ENCODE measurements around the gene ATF7IP2.

Gene ATF7IP2

DNA sequence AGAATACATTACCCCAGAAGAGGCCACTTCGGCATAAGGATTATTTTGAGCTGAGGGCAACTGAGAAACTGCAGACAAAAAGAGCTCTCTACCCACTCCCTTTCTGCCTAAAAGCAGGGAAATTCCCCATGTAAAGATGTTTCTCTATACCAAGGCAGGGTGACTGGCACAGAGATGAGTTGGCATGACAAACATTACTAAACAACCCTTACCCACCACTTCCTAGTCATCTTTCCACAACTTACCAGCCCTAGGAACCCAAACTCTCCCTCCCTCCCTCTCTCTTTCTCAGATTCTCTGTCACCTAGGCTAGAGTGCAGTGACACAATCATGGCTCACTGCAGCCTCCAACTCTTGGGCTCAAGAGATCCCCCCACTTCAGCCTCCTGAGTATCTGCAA is 126.0 kb downstream of the ATF7IP2 start:
- no peak for DNase-seq (ENCODE audit: low read depth in 2 of 2)

DNA sequence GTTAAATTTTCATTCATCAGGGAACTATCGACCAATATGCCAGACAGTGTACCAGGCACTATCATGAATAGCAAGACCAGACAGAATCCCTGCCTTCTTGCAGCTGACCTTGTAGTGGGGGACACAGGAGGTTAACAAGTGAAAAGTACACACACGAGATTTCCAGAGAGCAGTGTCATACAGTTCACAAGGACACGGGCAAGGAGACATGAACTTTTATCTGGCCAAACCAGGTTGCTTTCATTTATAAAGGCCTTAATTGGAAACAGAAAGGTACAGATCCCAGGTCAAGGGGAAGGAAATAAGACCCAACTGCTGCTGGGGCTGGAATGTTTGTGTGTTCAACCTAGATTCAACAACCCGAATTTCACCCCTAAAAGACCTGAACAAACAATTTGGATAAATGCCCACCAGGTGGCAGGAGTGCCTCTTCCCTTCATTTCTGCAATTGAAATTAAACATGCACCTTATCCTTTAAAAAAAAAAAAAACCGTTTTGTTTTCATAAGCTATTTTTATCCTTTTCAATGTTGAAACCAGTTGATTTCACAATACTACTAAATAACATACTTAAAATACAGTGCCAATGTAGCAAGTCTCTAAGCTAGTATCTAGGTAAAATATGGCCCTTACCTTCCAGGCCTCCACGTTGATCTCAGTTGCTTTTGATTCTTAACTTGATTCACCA is 128.7 kb downstream of the ATF7IP2 start:
- DNase-seq (ENCODE audit: low read depth in 2 of 2), result peak; percentile 22 to 30

- DNase-seq (ENCODE audit: low read depth in 2 of 2), result no peak
Measured at GRCh38 chr16:10517868-10518267, 132.0 kb downstream of the ATF7IP2 start.

DNA sequence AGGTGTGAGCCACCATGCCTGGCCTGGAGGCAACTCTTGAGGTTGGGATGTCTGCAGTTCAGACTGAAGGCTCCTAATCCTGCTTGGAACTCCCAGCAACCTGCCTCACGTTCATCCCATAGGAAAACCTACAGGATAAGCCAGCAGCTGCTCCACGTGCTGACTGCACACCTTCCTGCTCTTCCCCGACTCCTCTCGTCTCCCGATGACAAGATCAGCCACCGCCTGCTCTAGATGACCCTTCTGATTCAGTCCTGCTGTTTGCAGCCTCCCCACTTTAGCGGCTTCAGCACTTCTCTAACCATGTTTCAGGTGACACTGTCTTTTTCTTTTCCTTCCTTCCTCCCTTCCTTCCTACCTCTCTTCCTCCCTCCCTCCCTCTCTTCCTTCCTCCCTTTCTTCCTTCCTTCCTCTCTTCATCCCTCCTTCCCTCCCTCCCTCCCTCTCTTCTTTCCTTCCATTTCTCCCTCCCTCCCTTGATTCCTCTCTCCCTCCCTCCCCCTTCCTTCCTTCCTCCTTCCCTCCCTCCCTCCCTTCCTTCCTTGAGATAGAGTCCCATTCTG is 132.7 kb downstream of the ATF7IP2 start:
- DNase-seq (ENCODE audit: low read depth in 2 of 2), result no peak

DNA sequence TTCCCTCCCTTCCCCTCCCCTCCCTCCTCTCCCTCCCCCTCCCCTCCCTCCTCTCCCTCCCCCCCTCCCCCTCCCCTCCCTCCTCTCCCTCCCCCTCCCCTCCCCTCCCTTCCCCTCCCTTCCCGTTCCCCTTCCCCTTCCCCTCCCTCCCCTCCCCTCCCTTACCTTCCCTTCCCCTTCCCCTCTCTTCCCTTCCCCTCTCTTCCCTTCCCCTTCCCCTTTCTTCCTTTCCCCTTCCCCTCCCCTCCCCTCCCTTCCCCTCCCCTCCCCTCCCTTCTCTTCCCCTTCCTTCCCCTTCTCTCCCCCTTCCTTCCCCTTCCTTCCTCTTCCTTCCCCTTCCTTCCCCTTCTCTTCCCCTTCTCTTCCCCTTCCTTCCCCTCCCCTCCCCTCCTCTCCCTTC is 133.4 kb downstream of the ATF7IP2 start:
- DNase-seq (ENCODE audit: low read depth in 2 of 2), result no peak

DNA sequence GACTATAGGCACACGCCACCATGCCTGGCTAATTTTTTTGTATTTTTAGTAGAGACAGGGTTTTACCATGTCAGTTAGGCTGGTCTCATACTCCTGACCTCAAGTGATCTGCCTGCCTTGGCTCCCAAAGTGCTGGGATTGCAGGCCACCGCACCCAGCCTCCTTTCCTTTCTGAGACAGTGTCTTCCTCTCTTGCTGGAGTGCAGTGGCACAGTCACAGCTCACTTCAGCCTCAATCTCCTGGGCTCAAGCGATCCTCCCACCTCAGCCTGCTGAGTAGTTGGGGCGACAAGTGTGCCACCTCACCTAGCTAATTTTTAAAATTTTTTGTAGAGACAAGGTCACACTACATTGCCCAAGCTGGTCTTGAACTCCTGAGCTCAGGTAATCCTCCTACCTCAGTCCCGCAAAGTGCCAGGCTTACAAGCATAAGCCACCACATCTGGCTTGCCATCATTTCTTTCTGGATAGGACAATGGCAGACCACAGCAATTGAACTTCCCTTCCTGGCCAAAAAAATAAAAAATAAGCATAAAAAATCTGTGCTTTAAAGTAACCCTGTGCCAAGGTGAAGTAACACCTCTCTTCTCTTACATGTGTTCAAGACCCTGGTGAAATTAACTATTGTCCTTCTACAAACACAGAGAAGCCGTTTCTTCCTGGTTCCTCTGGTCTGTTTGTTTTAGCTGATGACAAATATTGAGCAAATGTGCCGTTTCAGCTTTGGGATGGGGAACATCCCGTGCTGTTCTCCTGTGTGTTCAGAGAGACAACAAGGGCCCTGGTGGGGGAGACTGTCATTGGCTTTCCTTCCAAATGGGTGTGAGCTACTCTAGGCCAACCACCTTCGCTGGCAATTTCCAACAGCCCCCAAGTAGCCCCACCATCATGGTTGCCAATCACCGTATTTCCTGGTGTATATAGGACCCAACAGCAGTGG is 134.3 kb downstream of the ATF7IP2 start:
- DNase-seq (ENCODE audit: low read depth in 2 of 2), result no peak

GRCh38 chr16:10520869-10521578 is 135.2 kb downstream of the ATF7IP2 start:
- DNase-seq (ENCODE audit: low read depth in 2 of 2), result no peak

- DNase-seq (ENCODE audit: low read depth in 2 of 2), result peak; percentile 28 to 29
Measured at GRCh38 chr16:10521681-10522274, 135.9 kb downstream of the ATF7IP2 start.

- DNase-seq (ENCODE audit: low read depth in 2 of 2), result no peak
Measured at GRCh38 chr16:10522966-10523365, 137.1 kb downstream of the ATF7IP2 start.

GRCh38 chr16:10525214-10525825 is 139.5 kb downstream of the ATF7IP2 start:
- DNase-seq (ENCODE audit: low read depth in 2 of 2), result no peak

- DNase-seq (ENCODE audit: low read depth in 2 of 2), result no peak
Measured at GRCh38 chr16:10526962-10527361, 141.1 kb downstream of the ATF7IP2 start.

DNA sequence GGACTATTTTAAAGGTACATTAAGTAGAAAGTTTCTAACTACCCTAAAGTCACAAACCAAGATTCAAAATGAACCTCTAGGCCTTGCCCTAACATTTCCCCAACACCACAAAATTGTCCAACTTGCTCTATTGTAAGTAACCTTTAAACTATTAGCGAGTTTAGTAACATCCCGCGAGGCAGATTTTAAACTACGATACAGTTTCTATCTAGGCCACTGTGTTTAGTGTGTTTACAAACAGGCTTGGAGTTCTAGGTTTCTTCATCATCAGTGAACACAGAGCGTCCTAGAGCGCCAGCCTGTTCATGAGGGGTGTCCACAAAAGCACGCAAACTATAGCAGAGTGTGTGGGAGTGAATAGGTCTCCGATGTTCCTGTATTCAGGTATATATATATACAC is 142.8 kb downstream of the ATF7IP2 start:
- no peak for DNase-seq (ENCODE audit: low read depth in 2 of 2)

DNA sequence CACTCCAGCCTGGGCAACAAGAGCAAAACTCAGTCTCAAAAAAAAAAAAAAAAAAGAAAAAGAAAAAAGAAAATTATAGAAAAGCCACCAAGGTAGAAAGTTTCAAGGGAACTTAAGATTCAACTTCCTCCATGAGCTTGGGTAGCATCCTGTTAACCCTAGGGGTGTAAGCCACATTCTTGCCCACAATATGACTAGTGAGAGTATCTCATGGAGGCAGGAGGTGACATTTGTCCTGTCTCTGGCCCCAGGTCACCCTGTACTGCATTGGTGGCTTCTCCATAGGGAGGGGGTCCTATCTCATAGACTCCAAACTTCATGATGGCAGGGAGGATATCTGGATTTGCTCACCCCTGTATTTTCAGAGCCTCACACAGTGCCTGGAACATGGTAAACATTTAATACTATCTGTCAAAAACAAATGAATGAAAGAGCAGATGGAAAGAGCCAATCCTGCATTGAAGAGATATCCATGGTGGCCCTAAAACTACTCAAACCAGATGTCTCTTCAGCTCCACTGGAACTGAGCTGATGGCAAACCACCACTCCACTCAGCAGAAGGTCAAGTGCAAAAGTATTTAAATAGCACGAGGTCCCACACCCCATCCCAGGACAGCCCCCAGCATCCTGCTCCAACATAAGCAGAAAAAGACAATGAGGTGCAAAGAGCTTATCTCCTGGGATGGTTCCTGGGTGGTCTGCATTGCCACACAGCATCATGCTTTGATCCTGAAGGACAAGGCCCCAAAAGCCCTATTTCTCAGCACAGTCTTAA is 144.2 kb downstream of the ATF7IP2 start:
- DNase-seq (ENCODE audit: low read depth in 2 of 2), result no peak

DNA sequence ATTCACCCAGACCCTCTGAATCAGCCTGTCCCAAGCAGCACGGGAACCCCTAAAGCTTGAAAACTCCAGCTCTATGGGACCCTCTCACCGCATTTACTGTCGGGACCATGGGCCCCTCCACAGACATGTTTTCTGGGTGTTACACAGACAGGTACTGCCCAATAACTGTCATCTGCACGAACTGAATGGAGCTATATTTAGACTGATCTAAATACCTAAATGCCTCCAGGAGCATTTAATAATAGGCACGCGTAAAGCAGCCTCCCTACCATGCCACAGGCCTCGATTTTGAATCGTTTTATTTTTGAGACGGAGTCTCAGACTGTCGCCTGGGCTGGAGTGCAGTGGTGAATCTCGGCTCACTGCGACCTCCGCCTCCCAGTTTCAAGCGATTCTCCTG is 144.8 kb downstream of the ATF7IP2 start:
- DNase-seq (ENCODE audit: low read depth in 2 of 2), result no peak

- no peak for DNase-seq (ENCODE audit: low read depth in 2 of 2)
Measured at GRCh38 chr16:10531582-10531981, 145.7 kb downstream of the ATF7IP2 start.

Measured in fibroblast of skin of left biceps (primary cell).